Right cardiac atrium (tissue), 5 donors: ENCODE data around the gene HSPG2. TPM values are rescaled to one million over a fixed set of nuclear protein-coding genes. Genes with fewer than 3 reads are reported as not detected.

ENCODE experiments used
- ATAC-seq, 2 donors: fragments of 200-7000 bp; cut with Tn5 transposase; one replicate each; pipeline versions ENCODE4 v1.8.0 to v1.9.1; 2020; ENCODE audit warnings: moderate library complexity in 2 of 2, mild to moderate bottlenecking in 1 of 2
- DNase-seq, 3 donors: peaks; one replicate each; pipeline ENCODE4 v3.0.0-alpha.2; 2020
- H3K27ac ChIP-seq: one replicate; pipeline ENCODE4 v1.5.1; 2013; ENCODE audit warnings: mild to moderate bottlenecking, low read length, control low read depth, moderate library complexity
- H3K27me3 ChIP-seq: one replicate; pipeline ENCODE4 v1.6.1; 2013; ENCODE audit not compliant: control insufficient read depth, insufficient read depth
- H3K4me1 ChIP-seq: one replicate; pipeline ENCODE4 v1.6.1; 2013; ENCODE audit warnings: low read length; ENCODE audit not compliant: control insufficient read depth, insufficient read depth
- H3K4me3 ChIP-seq: one replicate; pipeline ENCODE4 v1.5.1; 2013; ENCODE audit warnings: low read length, control low read depth
- H3K9me3 ChIP-seq: one replicate; pipeline ENCODE4 v1.6.1; 2013; ENCODE audit warnings: low read length; ENCODE audit not compliant: control insufficient read depth
- WGBS: extraction: QIAGEN DNeasy Blood & Tissue Kit; methylation state at CpG from one replicate; pipeline ENCODE4 v1.1.7; 2013; 5-methylcytosine and 5-hydroxymethylcytosine counted together
- intact Hi-C, 4 donors: fragments of 100-400 bp; cut with DNase I; formaldehyde crosslinking; loops; one replicate each; pipeline versions ENCODE4 v1.11.0 to v1.14.0; 2022 to 2023
- polyA plus RNA-seq: library from polyadenylated mRNA; stranded (reverse); fragments of 200-250 nt; gene quantifications from one replicate; pipeline ENCODE4 v1.2.3, GENCODE V29; 2013
- total RNA-seq, 4 donors: library from RNA; stranded (reverse); fragmentation: NEBNext Ultra II Directional; extraction: Animal tissue kit (Norgen Biotek cat#: 25700); gene quantifications; one replicate each; pipeline ENCODE4 v1.2.1, GENCODE V29; 2021
- donor health status: healthy with polysubstance abuse.
- donor health status: DM: no; HTN: yes; CAD: no.
- donor health status: DM: no; HTN: no; CAD: no.
- donor health status: DM: no; HTN: yes; CAD: no; lungs with severe emphysema.
- donor health status: DM: yes; HTN: yes; CAD: no.

The HSPG2 gene
- total and polyA plus RNA-seq, 5 donors, result 257 to 659 (median 459) TPM

GRCh38 chr1:21884456-21885235, 52.5 kb downstream of the HSPG2 start:
- WGBS, result 89% methylated on average over 36 of the region's 36 CpGs
- DNase-seq (peak in 1 of 3 donors; percentile 62), ATAC-seq (no peak)
- Histone ChIP-seq H3K4me1 (no peaks in the 10 kb centered on the region), H3K9me3 (no peaks in the 10 kb centered on the region), H3K27ac (no peak overlapping the region), H3K4me3 (no peak overlapping the region), H3K27me3 (no peaks in the 10 kb centered on the region)
- intact Hi-C loops, result no loop called here

- intact Hi-C loops, result no loop called here
- WGBS, result 62% methylated on average over 11 of the region's 11 CpGs
- Histone ChIP-seq H3K9me3 (no peaks in the 10 kb centered on the region), H3K4me3 (no peak overlapping the region), H3K27me3 (no peaks in the 10 kb centered on the region), H3K27ac (no peak overlapping the region), H3K4me1 (no peaks in the 10 kb centered on the region)
- ATAC-seq, result no peak
- DNase-seq, result no peak
These were observed 54.2 kb downstream of the HSPG2 start for GRCh38 chr1:21882721-21883415.

- no peak overlapping the region for H3K27ac ChIP-seq
- 90% methylated on average over 12 of the region's 12 CpGs for WGBS
- no peak overlapping the region for H3K4me3 ChIP-seq
- H3K4me1 ChIP-seq, result no peaks in the 10 kb centered on the region
- no peaks in the 10 kb centered on the region for H3K9me3 ChIP-seq
- ATAC-seq (no peak), DNase-seq (peak in 1 of 3 donors; percentile 51)
- no peaks in the 10 kb centered on the region for H3K27me3 ChIP-seq
- intact Hi-C loops, result no loop called here
These were observed 55.9 kb downstream of the HSPG2 start for GRCh38 chr1:21881250-21881649.

GRCh38 chr1:21880619-21880970, 56.5 kb downstream of the HSPG2 start:
- 90% methylated on average over 16 of the region's 16 CpGs for WGBS
- Histone ChIP-seq H3K27ac (no peak overlapping the region), H3K9me3 (no peaks in the 10 kb centered on the region), H3K4me3 (no peak overlapping the region), H3K4me1 (no peaks in the 10 kb centered on the region), H3K27me3 (no peaks in the 10 kb centered on the region)
- DNase-seq, result peak in 1 of 3 donors; percentile 58
- peak in 1 of 2 donors; percentile 2 for ATAC-seq
- intact Hi-C loops, result no loop called here

- no peak overlapping the region for H3K4me3 ChIP-seq
- no peaks in the 10 kb centered on the region for H3K27me3 ChIP-seq
- intact Hi-C loops, result loop anchor here in 1 of 4 donors (10.0 kb wide), 1 partner anchor 85 kb away; no protein-coding TSS in a partner anchor
- ATAC-seq, result peak; percentile 8 to 64
- peak overlapping the region; percentile 10 for H3K27ac ChIP-seq
- 92% methylated on average over 19 of the region's 19 CpGs for WGBS
- no peaks in the 10 kb centered on the region for H3K4me1 ChIP-seq
- peak in 1 of 3 donors; percentile 53 for DNase-seq
- no peaks in the 10 kb centered on the region for H3K9me3 ChIP-seq
These were observed 57.0 kb downstream of the HSPG2 start for GRCh38 chr1:21879928-21880618.

- Histone ChIP-seq H3K4me1 (no peaks in the 10 kb centered on the region), H3K27ac (no peak overlapping the region), H3K27me3 (no peaks in the 10 kb centered on the region), H3K9me3 (no peaks in the 10 kb centered on the region), H3K4me3 (no peak overlapping the region)
- DNase-seq (peak in 1 of 3 donors; percentile 50), ATAC-seq (no peak)
- 86% methylated on average over 11 of the region's 11 CpGs for WGBS
- intact Hi-C loops, result loop anchor here in 1 of 4 donors (10.0 kb wide), 1 partner anchor 86 kb away; no protein-coding TSS in a partner anchor
These were observed 58.2 kb downstream of the HSPG2 start for GRCh38 chr1:21878840-21879478.

- WGBS, result 88% methylated on average over 25 of the region's 25 CpGs
- Histone ChIP-seq H3K4me1 (no peaks in the 10 kb centered on the region), H3K4me3 (no peak overlapping the region), H3K27ac (no peak overlapping the region), H3K27me3 (no peaks in the 10 kb centered on the region), H3K9me3 (no peaks in the 10 kb centered on the region)
- intact Hi-C loops, result loop anchor here in 1 of 4 donors (10.0 kb wide), 1 partner anchor 87 kb away; no protein-coding TSS in a partner anchor
- no peak for ATAC-seq
- DNase-seq, result peak in 1 of 3 donors; percentile 49
These were observed 58.9 kb downstream of the HSPG2 start for GRCh38 chr1:21878009-21878773.

GRCh38 chr1:21876267-21876666, 60.8 kb downstream of the HSPG2 start:
- peak in 1 of 3 donors; percentile 49 for DNase-seq
- WGBS, result 89% methylated on average over 16 of the region's 16 CpGs
- H3K9me3 ChIP-seq, result no peaks in the 10 kb centered on the region
- no peak for ATAC-seq
- no peaks in the 10 kb centered on the region for H3K4me1 ChIP-seq
- intact Hi-C loops, result loop anchor here in 1 of 4 donors (10.0 kb wide), 1 partner anchor 89 kb away; no protein-coding TSS in a partner anchor
- no peak overlapping the region for H3K27ac ChIP-seq
- no peaks in the 10 kb centered on the region for H3K27me3 ChIP-seq
- no peak overlapping the region for H3K4me3 ChIP-seq

GRCh38 chr1:21875621-21876063, 61.5 kb downstream of the HSPG2 start:
- H3K4me3 ChIP-seq, result no peak overlapping the region
- WGBS, result 80% methylated on average over 16 of the region's 16 CpGs
- no peaks in the 10 kb centered on the region for H3K27me3 ChIP-seq
- no peak overlapping the region for H3K27ac ChIP-seq
- ATAC-seq, result no peak
- H3K9me3 ChIP-seq, result no peaks in the 10 kb centered on the region
- intact Hi-C loops, result loop anchor here in 1 of 4 donors (10.0 kb wide), 1 partner anchor 89 kb away; no protein-coding TSS in a partner anchor
- DNase-seq, result peak in 1 of 3 donors; percentile 60
- H3K4me1 ChIP-seq, result no peaks in the 10 kb centered on the region
